ENCODE data around the gene KLHL2.

- TF ChIP-seq CTCF (conservative IDR thresholded peaks at IDR 0.05; ENCODE audit: low read length) (no peak), EZH2phosphoT487 (IDR thresholded peaks at IDR 0.05; ENCODE audit: borderline replicate concordance, low read depth, low read length) (no peak)
Observed at GRCh38 chr4:165198329-165198728, 9.0 kb upstream of the KLHL2 start.

Data from OCI-LY7 (cell line).